ENCODE measurements around the gene TMEM132C.

TMEM132C gene

DNA sequence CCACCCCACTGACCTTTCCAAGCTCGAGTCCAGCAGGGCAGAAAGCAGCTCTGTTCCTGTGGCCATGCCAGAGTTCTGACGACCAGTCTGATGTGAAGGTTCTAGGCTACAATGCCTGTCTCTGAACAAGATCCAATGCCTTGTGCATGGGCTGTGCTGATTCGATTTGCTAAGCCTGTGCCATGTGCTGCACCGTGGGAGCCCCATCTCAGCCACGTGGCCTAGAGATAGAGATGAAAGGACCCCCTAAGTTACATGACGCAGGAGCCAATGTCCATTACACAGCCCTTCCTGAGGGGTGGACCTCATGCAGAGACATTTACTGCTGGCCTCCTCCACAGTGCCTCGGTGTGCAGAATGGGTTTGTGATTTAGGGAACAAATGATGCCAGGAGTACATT lies 300.8 kb downstream of the TMEM132C start:
- DNase-seq (ENCODE audit: extremely low read depth, low read depth), result no peak
- no peak overlapping the region for H3K4me3 ChIP-seq (replicated peaks; ENCODE audit: low read depth, low read length)
- TF ChIP-seq, protein P1, sequence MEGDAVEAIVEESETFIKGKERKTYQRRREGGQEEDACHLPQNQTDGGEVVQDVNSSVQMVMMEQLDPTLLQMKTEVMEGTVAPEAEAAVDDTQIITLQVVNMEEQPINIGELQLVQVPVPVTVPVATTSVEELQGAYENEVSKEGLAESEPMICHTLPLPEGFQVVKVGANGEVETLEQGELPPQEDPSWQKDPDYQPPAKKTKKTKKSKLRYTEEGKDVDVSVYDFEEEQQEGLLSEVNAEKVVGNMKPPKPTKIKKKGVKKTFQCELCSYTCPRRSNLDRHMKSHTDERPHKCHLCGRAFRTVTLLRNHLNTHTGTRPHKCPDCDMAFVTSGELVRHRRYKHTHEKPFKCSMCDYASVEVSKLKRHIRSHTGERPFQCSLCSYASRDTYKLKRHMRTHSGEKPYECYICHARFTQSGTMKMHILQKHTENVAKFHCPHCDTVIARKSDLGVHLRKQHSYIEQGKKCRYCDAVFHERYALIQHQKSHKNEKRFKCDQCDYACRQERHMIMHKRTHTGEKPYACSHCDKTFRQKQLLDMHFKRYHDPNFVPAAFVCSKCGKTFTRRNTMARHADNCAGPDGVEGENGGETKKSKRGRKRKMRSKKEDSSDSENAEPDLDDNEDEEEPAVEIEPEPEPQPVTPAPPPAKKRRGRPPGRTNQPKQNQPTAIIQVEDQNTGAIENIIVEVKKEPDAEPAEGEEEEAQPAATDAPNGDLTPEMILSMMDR (IDR thresholded peaks at IDR 0.05; ENCODE audit: low read depth, low read length, missing control alignments), result no peak

GRCh38 chr12:128570191-128571065 lies 303.5 kb downstream of the TMEM132C start:
- TF ChIP-seq, protein P1 (IDR thresholded peaks at IDR 0.05; ENCODE audit: low read depth, low read length, missing control alignments), result no peak
- no peak overlapping the region for H3K4me3 ChIP-seq (replicated peaks; ENCODE audit: low read depth, low read length)
- no peak for DNase-seq (ENCODE audit: extremely low read depth, low read depth)

DNA sequence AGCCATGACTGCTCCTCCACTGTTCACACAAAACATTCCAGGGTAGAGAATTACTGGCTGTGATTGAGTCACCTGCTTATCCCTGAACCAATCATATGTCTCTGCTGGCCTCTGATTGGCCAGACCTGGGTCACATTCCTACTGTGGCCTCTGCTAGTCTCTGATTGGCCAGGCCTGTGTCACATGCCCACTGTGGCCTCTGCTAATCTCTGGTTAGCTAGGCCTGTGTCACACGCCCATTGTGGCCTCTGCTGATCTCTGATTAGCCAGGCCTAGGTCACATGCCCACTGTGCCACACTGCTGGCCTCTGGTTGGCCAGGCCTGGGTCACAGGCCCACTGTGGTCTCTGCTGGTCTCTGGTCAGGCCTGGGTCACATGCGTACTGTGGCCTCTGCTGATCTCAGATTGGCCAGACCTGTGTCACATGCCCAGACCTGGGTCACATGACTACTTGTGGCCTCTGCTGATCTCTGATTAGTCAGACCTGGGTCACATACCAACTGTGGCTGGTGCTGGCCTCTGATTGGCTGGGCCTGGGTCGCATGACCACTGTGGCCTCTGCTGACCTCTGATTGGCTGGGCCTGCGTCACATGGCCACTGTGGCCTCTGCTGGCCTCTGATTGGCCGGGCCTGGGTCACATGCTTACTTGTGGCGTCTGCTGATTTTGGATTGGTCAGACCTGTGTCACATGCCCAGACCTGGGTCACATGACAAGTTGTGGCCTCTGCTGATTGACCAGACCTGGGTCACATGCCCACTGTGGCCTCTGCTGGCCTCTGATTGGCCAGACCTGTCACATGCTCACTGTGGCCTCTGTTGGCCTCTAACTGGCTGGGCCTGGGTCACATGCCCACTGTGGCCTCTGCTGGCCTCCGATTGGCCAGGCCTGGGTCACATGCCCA lies 305.2 kb downstream of the TMEM132C start:
- TF ChIP-seq, protein P1 (IDR thresholded peaks at IDR 0.05; ENCODE audit: low read depth, low read length, missing control alignments), result no peak
- no peak overlapping the region for H3K4me3 ChIP-seq (replicated peaks; ENCODE audit: low read depth, low read length)
- DNase-seq (ENCODE audit: extremely low read depth, low read depth), result no peak

DNA sequence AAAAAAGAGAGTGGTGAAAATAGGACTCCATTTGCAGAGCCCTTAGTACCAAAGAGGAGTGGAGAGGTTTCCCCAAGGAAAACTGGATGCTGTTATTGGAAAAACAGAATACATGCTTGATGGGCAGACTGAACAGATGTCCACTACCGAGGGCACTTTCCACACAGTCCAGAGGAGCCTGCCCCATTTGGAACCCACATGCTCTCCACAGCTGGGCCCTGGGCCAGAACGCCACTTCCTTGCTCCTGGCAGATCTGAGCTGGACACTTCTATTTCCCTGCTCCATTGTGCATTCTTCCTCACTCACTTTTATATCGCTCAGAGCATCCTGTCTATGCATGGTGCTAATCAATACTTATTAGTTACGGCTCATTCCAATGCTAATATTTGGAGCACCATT lies 306.9 kb downstream of the TMEM132C start:
- no peak overlapping the region for H3K4me3 ChIP-seq (replicated peaks; ENCODE audit: low read depth, low read length)
- no peak for DNase-seq (ENCODE audit: extremely low read depth, low read depth)
- TF ChIP-seq, protein P1 (IDR thresholded peaks at IDR 0.05; ENCODE audit: low read depth, low read length, missing control alignments), result no peak

- no peak for DNase-seq (ENCODE audit: extremely low read depth, low read depth)
- H3K4me3 ChIP-seq (replicated peaks; ENCODE audit: low read depth, low read length), result no peak overlapping the region
- TF ChIP-seq, protein P1 (IDR thresholded peaks at IDR 0.05; ENCODE audit: low read depth, low read length, missing control alignments), result no peak
Measured at GRCh38 chr12:128578045-128578444, 311.1 kb downstream of the TMEM132C start.

DNA sequence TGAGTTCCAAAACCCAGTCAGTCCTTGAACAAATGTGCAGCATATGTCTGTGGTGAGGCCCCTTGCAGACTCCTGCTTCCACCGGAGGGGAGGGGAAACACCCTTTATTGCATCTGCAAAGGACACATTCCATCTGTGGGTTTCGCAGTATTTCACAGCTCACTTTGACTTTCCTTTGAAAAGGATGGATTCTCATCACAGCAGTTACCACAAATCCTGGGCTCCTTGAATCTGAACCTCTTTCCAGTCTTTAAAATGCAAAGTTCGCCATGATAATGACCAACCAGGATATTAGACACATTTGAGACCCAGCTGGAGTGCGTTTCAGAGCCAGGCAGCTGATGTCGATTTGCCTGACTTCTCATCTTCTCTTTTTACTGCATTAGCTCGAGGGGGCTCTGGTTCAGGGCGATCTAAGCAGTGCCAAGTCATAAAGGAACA lies 314.4 kb downstream of the TMEM132C start:
- H3K4me3 ChIP-seq (replicated peaks; ENCODE audit: low read depth, low read length), result no peak overlapping the region
- no peak for DNase-seq (ENCODE audit: extremely low read depth, low read depth)
- TF ChIP-seq, protein P1 (IDR thresholded peaks at IDR 0.05; ENCODE audit: low read depth, low read length, missing control alignments), result no peak

All from HFF-Myc (cell line).